H9 (cell line): ENCODE results near the gene TFB1M. TPM values are rescaled to one million over a fixed set of nuclear protein-coding genes. Genes with fewer than 3 reads are reported as not detected.

ENCODE experiments used
- DNase-seq: peaks from one replicate; pipeline ENCODE4 v3.0.0-alpha.2; 2017
- H2AFZ ChIP-seq: one replicate; pipeline ENCODE4 v1.6.1; 2013; ENCODE audit warnings: mild to moderate bottlenecking, low read length, control low read depth, moderate library complexity
- H2AK5ac ChIP-seq: 2 replicates; pipeline ENCODE4 v1.6.1; 2013; ENCODE audit warnings: low read length, control low read depth, mixed read lengths; ENCODE audit not compliant: insufficient read length
- H2BK120ac ChIP-seq: one replicate; pipeline ENCODE4 v1.6.1; 2013; ENCODE audit warnings: low read depth, mild to moderate bottlenecking, low read length, control low read depth, inconsistent platforms; ENCODE audit not compliant: poor library complexity, severe bottlenecking
- H2BK12ac ChIP-seq: 2 replicates; pipeline ENCODE4 v1.6.1; 2013; ENCODE audit warnings: low read length, control low read depth, mixed read lengths, low read depth; ENCODE audit not compliant: insufficient read length
- H2BK15ac ChIP-seq: 2 replicates; pipeline ENCODE4 v1.6.1; 2013; ENCODE audit warnings: low read depth, low read length, control low read depth
- H2BK20ac ChIP-seq: one replicate; pipeline ENCODE4 v1.6.1; 2013; ENCODE audit warnings: low read depth, mild to moderate bottlenecking, low read length, control low read depth, inconsistent platforms; ENCODE audit not compliant: poor library complexity, severe bottlenecking
- H2BK5ac ChIP-seq: 2 replicates; pipeline ENCODE4 v1.6.1; 2013; ENCODE audit warnings: low read length, control low read depth, mixed read lengths; ENCODE audit not compliant: insufficient read length
- H3K14ac ChIP-seq: 2 replicates; pipeline ENCODE4 v1.6.1; 2013; ENCODE audit warnings: low read length, control low read depth; ENCODE audit not compliant: insufficient read depth
- H3K18ac ChIP-seq: 2 replicates; pipeline ENCODE4 v1.6.1; 2013; ENCODE audit warnings: low read depth, mild to moderate bottlenecking, mixed read lengths, low read length, control low read depth; ENCODE audit not compliant: insufficient read length
- H3K23ac ChIP-seq: 2 replicates; pipeline ENCODE4 v1.6.1; 2013; ENCODE audit warnings: low read length, control low read depth, mixed read lengths, low read depth; ENCODE audit not compliant: insufficient read length
- H3K23me2 ChIP-seq: 2 replicates; pipeline ENCODE4 v1.6.1; 2013; ENCODE audit warnings: low read depth, mild to moderate bottlenecking, mixed read lengths, low read length, control low read depth; ENCODE audit not compliant: insufficient read length, poor library complexity, severe bottlenecking
- H3K27ac ChIP-seq: 2 replicates; pipeline ENCODE4 v1.5.1; 2013; ENCODE audit warnings: low read length, control low read depth, mixed read lengths, low read depth; ENCODE audit not compliant: insufficient read length
- H3K27me3 ChIP-seq: 2 replicates; pipeline ENCODE4 v1.6.1; 2013; ENCODE audit warnings: low read length, control low read depth, inconsistent platforms; ENCODE audit not compliant: insufficient read depth
- H3K4ac ChIP-seq: 2 replicates; pipeline ENCODE4 v1.6.1; 2013; ENCODE audit warnings: low read depth, mild to moderate bottlenecking, control low read depth, inconsistent platforms, low read length, moderate library complexity
- H3K4me1 ChIP-seq: 2 replicates; pipeline ENCODE4 v1.6.1; 2013; ENCODE audit warnings: low read length, control low read depth, inconsistent platforms; ENCODE audit not compliant: insufficient read depth
- H3K4me2 ChIP-seq: 2 replicates; pipeline ENCODE4 v1.6.1; 2013; ENCODE audit warnings: low read length, control low read depth, mixed read lengths; ENCODE audit not compliant: insufficient read length, insufficient read depth
- H3K56ac ChIP-seq: 2 replicates; pipeline ENCODE4 v1.6.1; 2013; ENCODE audit warnings: low read depth, mild to moderate bottlenecking, mixed read lengths, low read length, control low read depth; ENCODE audit not compliant: insufficient read length
- H3K79me1 ChIP-seq: 2 replicates; pipeline ENCODE4 v1.6.1; 2013; ENCODE audit warnings: low read depth, mild to moderate bottlenecking, moderate library complexity, low read length, control low read depth, inconsistent platforms; ENCODE audit not compliant: insufficient read depth, poor library complexity, severe bottlenecking
- H3K79me2 ChIP-seq: 2 replicates; pipeline ENCODE4 v1.6.1; 2013; ENCODE audit warnings: low read length, control low read depth, inconsistent platforms; ENCODE audit not compliant: insufficient read depth
- H3K9ac ChIP-seq: 2 replicates; pipeline ENCODE4 v1.6.1; 2013; ENCODE audit warnings: low read length, control low read depth, mixed read lengths; ENCODE audit not compliant: insufficient read length; ENCODE audit errors: extremely low read depth
- H3K9me3 ChIP-seq: one replicate; pipeline ENCODE4 v1.6.1; 2013; ENCODE audit warnings: low read depth, low read length, inconsistent platforms; ENCODE audit not compliant: control insufficient read depth
- H3T11ph ChIP-seq: one replicate; pipeline ENCODE4 v1.6.1; 2013; ENCODE audit warnings: mild to moderate bottlenecking, low read length, control low read depth, inconsistent platforms
- H4K20me1 ChIP-seq: one replicate; pipeline ENCODE4 v1.6.1; 2013; ENCODE audit not compliant: control insufficient read depth, insufficient read length, insufficient read depth
- H4K5ac ChIP-seq: 2 replicates; pipeline ENCODE4 v1.6.1; 2013; ENCODE audit warnings: low read depth, mild to moderate bottlenecking, mixed read lengths, low read length, control low read depth; ENCODE audit not compliant: insufficient read length
- H4K8ac ChIP-seq: replicated peaks from 2 replicates; pipeline ENCODE4 v1.6.1; 2013; ENCODE audit warnings: low read length, control low read depth, mixed read lengths, low read depth; ENCODE audit not compliant: insufficient read length
- H4K91ac ChIP-seq: 2 replicates; pipeline ENCODE4 v1.6.1; 2013; ENCODE audit warnings: low read depth, mild to moderate bottlenecking, moderate library complexity, mixed read lengths, low read length, control low read depth; ENCODE audit not compliant: insufficient read length
- H3K27ac Mint-ChIP-seq, 3 experiments: 2 replicates in 2 of 3; 3 replicates in 1 of 3; pipeline ENCODE4 v1.8.0; 2020 to 2021; ENCODE audit warnings: mixed read lengths in 3 of 3, mild to moderate bottlenecking in 1 of 3, moderate library complexity in 1 of 3
- H3K27me3 Mint-ChIP-seq: 2 replicates; pipeline ENCODE4 v1.8.0; 2021; ENCODE audit warnings: low read depth, mild to moderate bottlenecking, moderate library complexity, mixed read lengths
- H3K36me3 Mint-ChIP-seq, 3 experiments: 2 replicates in 2 of 3; 3 replicates in 1 of 3; pipeline ENCODE4 v1.8.0; 2020 to 2021; ENCODE audit warnings: low read depth in 3 of 3, mixed read lengths in 3 of 3; ENCODE audit not compliant: insufficient read depth in 1 of 3
- H3K4me1 Mint-ChIP-seq, 2 experiments: 2 replicates each; pipeline ENCODE4 v1.8.0; 2020; ENCODE audit warnings: mixed read lengths in 2 of 2
- H3K4me3 Mint-ChIP-seq, 2 experiments: 2 replicates in 1 of 2; 3 replicates in 1 of 2; pipeline ENCODE4 v1.8.0; 2020 to 2021; ENCODE audit warnings: mild to moderate bottlenecking in 2 of 2, mixed read lengths in 2 of 2, moderate library complexity in 1 of 2
- H3K9me3 Mint-ChIP-seq, 2 experiments: 2 replicates in 1 of 2; 3 replicates in 1 of 2; pipeline ENCODE4 v1.8.0; 2020; ENCODE audit warnings: mild to moderate bottlenecking in 2 of 2, mixed read lengths in 2 of 2, moderate library complexity in 1 of 2
- CTCF ChIP-seq: fragments of 200-600 bp; sonication (generic); conservative IDR thresholded peaks from 3 replicates; pipeline ENCODE4 v1.8.0; 2021; ENCODE audit warnings: antibody characterized with exemption, mild to moderate bottlenecking
- WGBS: extraction: QIAGEN DNeasy Blood & Tissue Kit; methylation state at CpG from one replicate; pipeline ENCODE4 v1.1.7; 2013; ENCODE audit warnings: missing lambda C conversion rate, low lambda C conversion rate, mixed read lengths; ENCODE audit not compliant: insufficient read length; ENCODE audit errors: extremely low coverage; 5-methylcytosine and 5-hydroxymethylcytosine counted together
- total RNA-seq: library from RNA; stranded (reverse); gene quantifications from 2 replicates; pipeline ENCODE4 v1.2.1, GENCODE V29; 2021

The TFB1M gene
- total RNA-seq, 1 experiment from 2014 or later: 28.6 TPM

GRCh38 chr6:155278319-155279049, 35.8 kb downstream of the TFB1M start:
- Mint-ChIP-seq H3K4me1 (peaks cover 15 to 20% of the 10 kb centered on the region in 2 experiments), H3K9me3 (no peaks in the 10 kb centered on the region), H3K27ac (peak overlapping the region in 1 of 3 experiments; percentile 71; a peak in 2 of 7 replicates), H3K4me3 (no peak overlapping the region), H3K27me3 (no peaks in the 10 kb centered on the region), H3K36me3 (peaks cover 12 to 35% (median 29%) of the 10 kb centered on the region in 3 experiments; a peak in 6 of 7 replicates)
- Histone ChIP-seq H4K20me1 (no peaks in the 10 kb centered on the region), H3K4me2 (no peak overlapping the region), H3T11ph (no peak overlapping the region), H3K27ac (no peak overlapping the region), H3K9ac (no peak overlapping the region), H2BK5ac (no peak overlapping the region), H3K23ac (no peak overlapping the region), H2BK12ac (no peak overlapping the region), H4K5ac (no peak overlapping the region), H3K23me2 (no peaks in the 10 kb centered on the region), H2BK20ac (no peak overlapping the region), H3K27me3 (no peaks in the 10 kb centered on the region), H3K4ac (no peak overlapping the region), H3K56ac (no peak overlapping the region), H3K4me1 (peaks cover under 1% of the 10 kb centered on the region; the same call in 1 of the 2 replicates), H2AK5ac (no peak overlapping the region), H4K91ac (no peak overlapping the region), H2BK120ac (no peak overlapping the region), H3K79me2 (no peaks in the 10 kb centered on the region), H3K14ac (no peak overlapping the region), H4K8ac (no peak overlapping the region), H2BK15ac (no peak overlapping the region), H3K18ac (no peak overlapping the region), H2AFZ (no peak overlapping the region), H3K79me1 (no peaks in the 10 kb centered on the region), H3K9me3 (no peaks in the 10 kb centered on the region)
- WGBS: no CpG with 5 or more reads among the region's 5 CpGs
- no peak for TF ChIP-seq CTCF
- no peak for DNase-seq
